ENCODE results near the gene POU2F2. TPM values are rescaled to one million over a fixed set of nuclear protein-coding genes. Genes with fewer than 3 reads are reported as not detected.

POU2F2 gene
- total RNA-seq, 1 donor from 2014 or later = 6.1 TPM

DNA sequence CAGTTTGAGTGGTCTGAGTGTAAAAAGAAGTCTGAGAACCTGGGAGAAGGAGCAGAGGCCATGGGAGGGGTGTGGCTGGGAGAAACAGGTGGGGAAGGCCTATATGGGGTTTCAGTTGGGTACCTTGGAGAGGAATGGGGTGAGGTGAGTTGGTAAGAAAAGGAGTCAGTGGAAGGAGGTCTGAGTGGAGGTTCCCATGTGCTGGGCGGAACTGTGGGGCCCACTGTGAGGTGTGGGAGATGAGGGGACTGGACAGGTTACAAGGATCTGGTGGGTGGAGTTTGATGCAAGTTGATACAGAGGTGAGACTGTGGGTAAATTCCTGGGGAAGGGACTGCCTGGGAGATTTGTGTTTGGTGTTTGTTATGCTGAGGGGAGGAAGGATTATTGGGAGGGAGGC lies 54.2 kb downstream of the POU2F2 start:
- peaks cover 17% of the 10 kb centered on the region for H3K4me1 ChIP-seq
- H3K27ac ChIP-seq = no peak overlapping the region
- no peaks in the 10 kb centered on the region for H3K27me3 ChIP-seq (ENCODE audit: low read depth)
- DNase-seq (no peak), ATAC-seq (no peak)
- intact Hi-C loops (cut with DNase I) = no loop called here
- peaks cover 42% of the 10 kb centered on the region for H3K36me3 ChIP-seq
- TF ChIP-seq CTCF (IDR thresholded peaks at IDR 0.05) = no peak
- H3K4me3 ChIP-seq = no peak overlapping the region
- H3K9me3 ChIP-seq = no peaks in the 10 kb centered on the region

- Histone ChIP-seq H3K4me1 (peaks cover 17% of the 10 kb centered on the region), H3K4me3 (peak overlapping the region; percentile 79), H3K27me3 (ENCODE audit: low read depth) (no peaks in the 10 kb centered on the region), H3K27ac (peak overlapping the region; percentile 97), H3K36me3 (peaks cover 31% of the 10 kb centered on the region), H3K9me3 (no peaks in the 10 kb centered on the region)
- intact Hi-C loops (cut with DNase I) = no loop called here
- ATAC-seq (no peak), DNase-seq (no peak)
- TF ChIP-seq CTCF (IDR thresholded peaks at IDR 0.05) = no peak
These were observed 55.8 kb downstream of the POU2F2 start for GRCh38 chr19:42076380-42076944.

GRCh38 chr19:42075616-42076379 lies 56.4 kb downstream of the POU2F2 start, which contains the start of gene ZNF574:
Gene ZNF574 (plus strand): TSS chr19:42076166. CDS start chr19:42078607, 2,441 bp downstream.
- peak within 1 kb of the TSS; percentile 97 for H3K27ac ChIP-seq
- H3K4me1 ChIP-seq = peaks cover 17% of the 10 kb centered on the region
- peaks cover 24% of the 10 kb centered on the region for H3K36me3 ChIP-seq
- peak; percentile 99 for DNase-seq
- no peaks in the 10 kb centered on the region for H3K27me3 ChIP-seq (ENCODE audit: low read depth)
- peak within 1 kb of the TSS; percentile 79 for H3K4me3 ChIP-seq
- no peak for TF ChIP-seq CTCF (IDR thresholded peaks at IDR 0.05)
- no peaks in the 10 kb centered on the region for H3K9me3 ChIP-seq
- ATAC-seq = peak; percentile 98 to 99
- intact Hi-C loops (cut with DNase I) = no loop called here

DNA sequence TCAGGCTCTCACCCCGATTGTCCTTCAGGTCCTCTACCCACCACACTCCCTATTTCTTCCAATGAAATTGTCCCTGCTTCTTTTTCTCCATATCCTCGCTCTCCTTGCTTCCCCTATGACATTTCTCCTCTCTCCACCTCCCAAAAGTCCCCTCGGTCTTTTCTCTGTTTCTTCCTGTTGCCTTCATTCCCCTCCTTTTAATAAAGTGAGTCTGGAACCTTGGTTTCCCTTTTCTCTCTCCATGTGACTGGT lies 57.0 kb downstream of the POU2F2 start:
- intact Hi-C loops (cut with DNase I) = no loop called here
- ATAC-seq = peak in 1 of 2 donors; percentile 21
- TF ChIP-seq CTCF (IDR thresholded peaks at IDR 0.05) = no peak

GRCh38 chr19:42074513-42075363 lies 57.5 kb downstream of the POU2F2 start:
- Histone ChIP-seq H3K36me3 (peaks cover 14% of the 10 kb centered on the region), H3K27ac (peak overlapping the region; percentile 97), H3K9me3 (no peaks in the 10 kb centered on the region), H3K27me3 (ENCODE audit: low read depth) (peaks cover 8% of the 10 kb centered on the region), H3K4me3 (peak overlapping the region; percentile 79), H3K4me1 (peaks cover 17% of the 10 kb centered on the region)
- intact Hi-C loops (cut with DNase I) = no loop called here
- ATAC-seq (no peak), DNase-seq (no peak)
- no peak for TF ChIP-seq CTCF (IDR thresholded peaks at IDR 0.05)

More for the DNA sequence above, 57.0 kb downstream of the POU2F2 start:
- peak overlapping the region; percentile 79 for H3K4me3 ChIP-seq
- H3K4me1 ChIP-seq = peaks cover 17% of the 10 kb centered on the region
- DNase-seq = no peak
- H3K36me3 ChIP-seq = peaks cover 19% of the 10 kb centered on the region
- no peaks in the 10 kb centered on the region for H3K9me3 ChIP-seq
- peak overlapping the region; percentile 97 for H3K27ac ChIP-seq
- H3K27me3 ChIP-seq (ENCODE audit: low read depth) = peaks cover 2% of the 10 kb centered on the region
